ENCODE data around the gene RAB35. TPM values are rescaled to one million over a fixed set of nuclear protein-coding genes. Genes with fewer than 3 reads are reported as not detected.

Gene RAB35
- total and polyA plus RNA-seq, 2 of the 4 experiments (the other 2 are of a cell fraction), result 32.6 to 49.6 TPM

- Histone ChIP-seq H4K91ac (ENCODE audit: insufficient read depth, low read depth, low read length) (no peak overlapping the region), H3K27ac (ENCODE audit: insufficient read depth, low read length) (no peak overlapping the region), H3K18ac (ENCODE audit: low read depth, low read length) (no peak overlapping the region), H4K8ac (ENCODE audit: low read depth in 2 of 2, low read length in 2 of 2) (no peak overlapping the region), H2BK20ac (ENCODE audit: low read depth, low read length) (no peak overlapping the region), H3K27me3 (ENCODE audit: control insufficient read depth, insufficient read depth, low read length) (peaks cover 40% of the 10 kb centered on the region), H2AK5ac (ENCODE audit: low read depth, low read length) (no peak overlapping the region), H2BK5ac (ENCODE audit: low read depth, low read length, poor library complexity, severe bottlenecking) (no peak overlapping the region), H4K20me1 (ENCODE audit: insufficient read depth, low read length) (no peaks in the 10 kb centered on the region), H3K79me1 (ENCODE audit: low read depth in 1 of 2, low read length in 2 of 2) (no peaks in the 10 kb centered on the region), H3K4me2 (ENCODE audit: low read depth, low read length) (no peak overlapping the region), H3K56ac (ENCODE audit: extremely low read depth, insufficient read depth, low read length) (no peak overlapping the region), H3K4me1 (ENCODE audit: control insufficient read depth, insufficient read depth, low read length) (no peaks in the 10 kb centered on the region), H3K14ac (replicated peaks; ENCODE audit: low read depth, low read length) (no peak overlapping the region), H3K23ac (ENCODE audit: low read depth, low read length) (no peak overlapping the region), H2BK120ac (ENCODE audit: low read depth, low read length) (no peak overlapping the region), H3K36me3 (ENCODE audit: control insufficient read depth, insufficient read depth, low read length) (no peaks in the 10 kb centered on the region), H2BK15ac (ENCODE audit: low read depth, low read length) (no peak overlapping the region), H3K9ac (ENCODE audit: low read depth, low read length) (no peak overlapping the region), H2AK9ac (replicated peaks; ENCODE audit: low read depth, low read length, poor library complexity) (no peak overlapping the region), H3K9me1 (ENCODE audit: insufficient read depth, low read length) (no peaks in the 10 kb centered on the region), H3K4me3 (ENCODE audit: insufficient read depth, low read depth, low read length) (no peak overlapping the region), H3K4ac (ENCODE audit: low read depth, low read length) (no peak overlapping the region), H2AFZ (replicated peaks; ENCODE audit: low read length, poor library complexity) (no peak overlapping the region), H4K5ac (ENCODE audit: low read depth, low read length) (no peak overlapping the region), H3K9me3 (ENCODE audit: control insufficient read depth, insufficient read depth, low read length) (no peaks in the 10 kb centered on the region)
- ChIA-PET CTCF (no interaction called here), POLR2A (ENCODE audit: unreplicated experiment) (no interaction called here)
- ATAC-seq (ENCODE audit: low read depth) (no peak), DNase-seq (no peak)
- in situ Hi-C loops (cut with MboI; ENCODE audit: low sequenced_read_pairs), result no loop called here
- dilution Hi-C loops (cut with HindIII; ENCODE audit: low sequenced_read_pairs, unreplicated experiment), result no loop called here
- WGBS, 2 experiments (ENCODE audit: extremely low coverage in 2 of 2, insufficient read length in 1 of 2), result no CpG with 5 or more reads among the region's 10 CpGs
- TF ChIP-seq MAZ (IDR thresholded peaks at IDR 0.05; ENCODE audit: borderline replicate concordance, low read depth, low read length) (no peak), ELK1 (IDR thresholded peaks at IDR 0.05; ENCODE audit: borderline replicate concordance, low read depth, low read length) (no peak), NFE2L2 (IDR thresholded peaks at IDR 0.05; ENCODE audit: low read depth, low read length) (no peak), POLR2A (IDR thresholded peaks at IDR 0.05; ENCODE audit: low read depth, low read length) (no peak), CEBPB (IDR thresholded peaks at IDR 0.05; ENCODE audit: low read depth, low read length) (no peak), MAFK (IDR thresholded peaks at IDR 0.05; ENCODE audit: low read depth, low read length) (no peak), CTCF (conservative IDR thresholded peaks at IDR 0.05; ENCODE audit: low read depth, low read length) (no peak), RAD21 (IDR thresholded peaks at IDR 0.05; ENCODE audit: low read length) (no peak), RFX5 (IDR thresholded peaks at IDR 0.05; ENCODE audit: low read depth, low read length) (no peak), SMC3 (IDR thresholded peaks at IDR 0.05; ENCODE audit: low read depth, low read length) (no peak), BHLHE40 (IDR thresholded peaks at IDR 0.05; ENCODE audit: low read depth, low read length) (no peak), USF2 (IDR thresholded peaks at IDR 0.05; ENCODE audit: low read depth, low read length) (no peak), CHD1 (IDR thresholded peaks at IDR 0.05; ENCODE audit: low read depth, low read length) (no peak), RCOR1 (IDR thresholded peaks at IDR 0.05; ENCODE audit: insufficient replicate concordance, low read length) (no peak), MXI1 (IDR thresholded peaks at IDR 0.05; ENCODE audit: borderline replicate concordance, low read depth, low read length) (no peak), FOS (IDR thresholded peaks at IDR 0.05; ENCODE audit: low read depth, low read length) (no peak)
- intact Hi-C loops (cut with micrococcal nuclease), result no loop called here
- BruUV-seq (replicated peaks), result no TSS peak
These were observed 54.9 kb downstream of the RAB35 start for GRCh38 chr12:120061575-120062214.

Data from IMR-90 (cell line).